ENCODE data around the gene NUP160. TPM values are rescaled to one million over a fixed set of nuclear protein-coding genes. Genes with fewer than 3 reads are reported as not detected.
"Not testable (repeated sequence)": the region's sequence is repeated elsewhere in the genome, so short reads cannot be mapped to it uniquely, and the experiment has no call there.

NUP160 gene
- total RNA-seq, 1 donor from 2014 or later = 88.2 TPM

GRCh38 chr11:47870404-47870803 is 22.3 kb upstream of the NUP160 start:
- Histone ChIP-seq H3K36me3 (no peaks in the 10 kb centered on the region), H3K9ac (no peak overlapping the region), H3K27me3 (no peaks in the 10 kb centered on the region), H4K20me1 (ENCODE audit: low read depth) (no peaks in the 10 kb centered on the region), H3K9me3 (ENCODE audit: low read depth) (peaks cover 7% of the 10 kb centered on the region), H3K4me3 (no peak overlapping the region), H3K4me1 (no peaks in the 10 kb centered on the region), H3K79me2 (ENCODE audit: low read depth) (no peaks in the 10 kb centered on the region), H2AFZ (replicated peaks) (no peak overlapping the region), H3F3A (ENCODE audit: low read depth) (no peaks in the 10 kb centered on the region), H3K27ac (no peak overlapping the region), H3K4me2 (no peak overlapping the region)
- Mint-ChIP-seq H3K4me3 (no peak overlapping the region), H3K4me1 (no peaks in the 10 kb centered on the region), H3K27ac (no peak overlapping the region), H3K9me3 (peaks cover 6% of the 10 kb centered on the region), H3K27me3 (ENCODE audit: insufficient read depth, low read depth) (peaks cover 3% of the 10 kb centered on the region), H3K36me3 (peaks cover 3% of the 10 kb centered on the region)
- no peak for DNase-seq (ENCODE audit: low spot score)
- TF ChIP-seq CTCF (IDR thresholded peaks at IDR 0.05) (no peak), EZH2phosphoT487 (IDR thresholded peaks at IDR 0.05) (no peak), EZH2 (IDR thresholded peaks at IDR 0.05) (no peak)

GRCh38 chr11:47869544-47870393 is 21.6 kb upstream of the NUP160 start:
- no peak overlapping the region for H3K9ac ChIP-seq
- peaks cover under 1% of the 10 kb centered on the region for H3K9me3 ChIP-seq (ENCODE audit: low read depth)
- Mint-ChIP-seq H3K27ac (no peak overlapping the region), H3K27me3 (ENCODE audit: insufficient read depth, low read depth) (peaks cover 3% of the 10 kb centered on the region), H3K9me3 (peaks cover 5% of the 10 kb centered on the region), H3K4me3 (no peak overlapping the region), H3K4me1 (no peaks in the 10 kb centered on the region), H3K36me3 (peaks cover 3% of the 10 kb centered on the region)
- no peaks in the 10 kb centered on the region for H4K20me1 ChIP-seq (ENCODE audit: low read depth)
- no peak overlapping the region for H3K4me2 ChIP-seq
- no peak overlapping the region for H3K27ac ChIP-seq
- no peak for DNase-seq (ENCODE audit: low spot score)
- TF ChIP-seq EZH2phosphoT487 (IDR thresholded peaks at IDR 0.05) (no peak), CTCF (IDR thresholded peaks at IDR 0.05) (no peak), EZH2 (IDR thresholded peaks at IDR 0.05) (no peak)
- no peaks in the 10 kb centered on the region for H3K4me1 ChIP-seq
- no peaks in the 10 kb centered on the region for H3K27me3 ChIP-seq
- H3K4me3 ChIP-seq = no peak overlapping the region
- no peaks in the 10 kb centered on the region for H3F3A ChIP-seq (ENCODE audit: low read depth)
- no peaks in the 10 kb centered on the region for H3K79me2 ChIP-seq (ENCODE audit: low read depth)
- H3K36me3 ChIP-seq = no peaks in the 10 kb centered on the region
- no peak overlapping the region for H2AFZ ChIP-seq (replicated peaks)

- no peak for TF ChIP-seq EZH2 (IDR thresholded peaks at IDR 0.05)
- TF ChIP-seq EZH2phosphoT487 (IDR thresholded peaks at IDR 0.05) = no peak
- TF ChIP-seq CTCF (IDR thresholded peaks at IDR 0.05) = no peak
- Histone ChIP-seq H3K4me1 (no peaks in the 10 kb centered on the region), H3K27ac (no peak overlapping the region), H3K4me2 (no peak overlapping the region), H3K27me3 (no peaks in the 10 kb centered on the region), H3K9me3 (ENCODE audit: low read depth) (no peaks in the 10 kb centered on the region), H2AFZ (replicated peaks) (no peak overlapping the region), H3K9ac (no peak overlapping the region), H3F3A (ENCODE audit: low read depth) (no peaks in the 10 kb centered on the region), H3K36me3 (no peaks in the 10 kb centered on the region), H3K79me2 (ENCODE audit: low read depth) (no peaks in the 10 kb centered on the region), H3K4me3 (no peak overlapping the region), H4K20me1 (ENCODE audit: low read depth) (no peaks in the 10 kb centered on the region)
- Mint-ChIP-seq H3K4me3 (no peak overlapping the region), H3K27me3 (ENCODE audit: insufficient read depth, low read depth) (no peaks in the 10 kb centered on the region), H3K9me3 (no peaks in the 10 kb centered on the region), H3K27ac (no peak overlapping the region), H3K4me1 (no peaks in the 10 kb centered on the region), H3K36me3 (no peaks in the 10 kb centered on the region)
- DNase-seq (ENCODE audit: low spot score) = no peak
Measured at GRCh38 chr11:47867823-47868222, 19.7 kb upstream of the NUP160 start.

- DNase-seq (ENCODE audit: low spot score); H4K20me1 ChIP-seq (ENCODE audit: low read depth); H3F3A ChIP-seq (ENCODE audit: low read depth); H3K4me3 ChIP-seq; H3K9me3 ChIP-seq (ENCODE audit: low read depth); H3K9ac ChIP-seq; H3K9me3 Mint-ChIP-seq; H3K36me3 Mint-ChIP-seq; H2AFZ ChIP-seq (replicated peaks); H3K27me3 Mint-ChIP-seq (ENCODE audit: insufficient read depth, low read depth); H3K4me1 Mint-ChIP-seq; H3K36me3 ChIP-seq; H3K27me3 ChIP-seq; H3K27ac ChIP-seq; H3K4me3 Mint-ChIP-seq; H3K4me1 ChIP-seq; H3K79me2 ChIP-seq (ENCODE audit: low read depth); H3K4me2 ChIP-seq; H3K27ac Mint-ChIP-seq: not testable (repeated sequence)
Measured at GRCh38 chr11:47866892-47867291, 18.7 kb upstream of the NUP160 start.
